ENCODE measurements around the gene NDFIP1.

GRCh38 chr5:142149363-142149762 lies 40.8 kb downstream of the NDFIP1 start:
- TF ChIP-seq GATA3 (IDR thresholded peaks at IDR 0.05; ENCODE audit: low read depth, low read length), result no peak
- no peak for TF ChIP-seq GATA2 (IDR thresholded peaks at IDR 0.05; ENCODE audit: low read depth, low read length)
